ENCODE results near the gene NOD1.

GRCh38 chr7:30423788-30424505, 54.6 kb downstream of the NOD1 start:
- TF ChIP-seq, protein P1, sequence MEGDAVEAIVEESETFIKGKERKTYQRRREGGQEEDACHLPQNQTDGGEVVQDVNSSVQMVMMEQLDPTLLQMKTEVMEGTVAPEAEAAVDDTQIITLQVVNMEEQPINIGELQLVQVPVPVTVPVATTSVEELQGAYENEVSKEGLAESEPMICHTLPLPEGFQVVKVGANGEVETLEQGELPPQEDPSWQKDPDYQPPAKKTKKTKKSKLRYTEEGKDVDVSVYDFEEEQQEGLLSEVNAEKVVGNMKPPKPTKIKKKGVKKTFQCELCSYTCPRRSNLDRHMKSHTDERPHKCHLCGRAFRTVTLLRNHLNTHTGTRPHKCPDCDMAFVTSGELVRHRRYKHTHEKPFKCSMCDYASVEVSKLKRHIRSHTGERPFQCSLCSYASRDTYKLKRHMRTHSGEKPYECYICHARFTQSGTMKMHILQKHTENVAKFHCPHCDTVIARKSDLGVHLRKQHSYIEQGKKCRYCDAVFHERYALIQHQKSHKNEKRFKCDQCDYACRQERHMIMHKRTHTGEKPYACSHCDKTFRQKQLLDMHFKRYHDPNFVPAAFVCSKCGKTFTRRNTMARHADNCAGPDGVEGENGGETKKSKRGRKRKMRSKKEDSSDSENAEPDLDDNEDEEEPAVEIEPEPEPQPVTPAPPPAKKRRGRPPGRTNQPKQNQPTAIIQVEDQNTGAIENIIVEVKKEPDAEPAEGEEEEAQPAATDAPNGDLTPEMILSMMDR (IDR thresholded peaks at IDR 0.05): no peak
- TF ChIP-seq POLR2A (IDR thresholded peaks at IDR 0.05): no peak
